Activated CD4-positive, alpha-beta T cell treated with anti-CD3 and anti-CD28 coated beads for 36 hours (primary cell): ENCODE data around the gene PROSER2. TPM values are rescaled to one million over a fixed set of nuclear protein-coding genes. Genes with fewer than 3 reads are reported as not detected.
A peak's percentile ranks its signal among the peaks of the same experiment; 100 is the strongest.

Source experiments
- ATAC-seq: fragments of 200-7000 bp; cut with Tn5 transposase; one replicate; pipeline ENCODE4 v1.10.0; 2021; ENCODE audit warnings: mild to moderate bottlenecking, moderate library complexity
- CTCF ChIA-PET: fragments of 350-600 bp; sonication (Branson Sonifier 250); formaldehyde crosslinking; loops from one replicate; lab custom pipeline; 2021; ENCODE audit warnings: antibody characterized with exemption; lab: Charles Lee
- POLR2A ChIA-PET: fragments of 350-600 bp; sonication (Branson Sonifier 250); formaldehyde crosslinking; loops from one replicate; lab custom pipeline; 2021; ENCODE audit warnings: antibody characterized with exemption, inconsistent platforms; lab: Charles Lee
- DNase-seq: peaks from one replicate; pipeline ENCODE4 v3.0.0-alpha.2; 2020
- H3K27ac Mint-ChIP-seq: one replicate; pipeline ENCODE4 v1.8.0; 2021; ENCODE audit warnings: mixed read lengths
- H3K27me3 Mint-ChIP-seq: one replicate; pipeline ENCODE4 v1.8.0; 2021; ENCODE audit warnings: mixed read lengths
- H3K36me3 Mint-ChIP-seq: one replicate; pipeline ENCODE4 v1.8.0; 2021; ENCODE audit warnings: low read depth, mixed read lengths
- H3K4me1 Mint-ChIP-seq: one replicate; pipeline ENCODE4 v1.8.0; 2021; ENCODE audit warnings: mixed read lengths
- H3K4me3 Mint-ChIP-seq: one replicate; pipeline ENCODE4 v1.8.0; 2021; ENCODE audit warnings: mild to moderate bottlenecking, moderate library complexity, mixed read lengths
- H3K9me3 Mint-ChIP-seq: one replicate; pipeline ENCODE4 v1.8.0; 2021; ENCODE audit warnings: low read depth, mixed read lengths
- intact Hi-C, 2 experiments: fragments of 100-400 bp; cut with DNase I in 1 of 2; cut with micrococcal nuclease in 1 of 2; formaldehyde crosslinking; loops; one replicate each; pipeline versions ENCODE4 v1.14.2 to v1.15.1; 2022 to 2024; cut with DNase I, micrococcal nuclease
- total RNA-seq, 2 experiments: library from RNA; stranded (reverse); gene quantifications; one replicate each; pipeline ENCODE4 v1.2.3, GENCODE V29; 2021

The PROSER2 gene
- total RNA-seq, 2 experiments from 2014 or later: 0.78 to 0.88 TPM

- Mint-ChIP-seq H3K36me3 (no peaks in the 10 kb centered on the region), H3K27me3 (peaks cover 4% of the 10 kb centered on the region), H3K4me3 (no peak overlapping the region), H3K4me1 (no peaks in the 10 kb centered on the region), H3K27ac (no peak overlapping the region), H3K9me3 (no peaks in the 10 kb centered on the region)
- POLR2A ChIA-PET: interaction anchor here (0.6 kb wide), 1 partner anchor 570 kb away, joined by 3 read pairs; no protein-coding TSS in a partner anchor
- ATAC-seq: no peak
- intact Hi-C loops: no loop called here
- DNase-seq: no peak
- CTCF ChIA-PET: interaction anchor here (0.6 kb wide), 1 partner anchor 1338 kb away, joined by 3 read pairs; no protein-coding TSS in a partner anchor
Observed at GRCh38 chr10:11805792-11806191, 17.4 kb upstream of the PROSER2 start.

- H3K4me1 Mint-ChIP-seq: no peaks in the 10 kb centered on the region
- intact Hi-C loops: no loop called here
- ATAC-seq: no peak
- DNase-seq: no peak
- ChIA-PET POLR2A (no interaction called here), CTCF (interaction anchor here (0.6 kb wide), 1 partner anchor 176 kb away, joined by 3 read pairs; no protein-coding TSS in a partner anchor)
- H3K27ac Mint-ChIP-seq: no peak overlapping the region
- no peaks in the 10 kb centered on the region for H3K36me3 Mint-ChIP-seq
- no peak overlapping the region for H3K4me3 Mint-ChIP-seq
- no peaks in the 10 kb centered on the region for H3K9me3 Mint-ChIP-seq
- H3K27me3 Mint-ChIP-seq: peaks cover 4% of the 10 kb centered on the region
Observed at GRCh38 chr10:11806706-11807105, 16.4 kb upstream of the PROSER2 start.

- Mint-ChIP-seq H3K9me3 (no peaks in the 10 kb centered on the region), H3K4me1 (no peaks in the 10 kb centered on the region)
Observed at GRCh38 chr10:11808808-11809207, 14.3 kb upstream of the PROSER2 start.

DNA sequence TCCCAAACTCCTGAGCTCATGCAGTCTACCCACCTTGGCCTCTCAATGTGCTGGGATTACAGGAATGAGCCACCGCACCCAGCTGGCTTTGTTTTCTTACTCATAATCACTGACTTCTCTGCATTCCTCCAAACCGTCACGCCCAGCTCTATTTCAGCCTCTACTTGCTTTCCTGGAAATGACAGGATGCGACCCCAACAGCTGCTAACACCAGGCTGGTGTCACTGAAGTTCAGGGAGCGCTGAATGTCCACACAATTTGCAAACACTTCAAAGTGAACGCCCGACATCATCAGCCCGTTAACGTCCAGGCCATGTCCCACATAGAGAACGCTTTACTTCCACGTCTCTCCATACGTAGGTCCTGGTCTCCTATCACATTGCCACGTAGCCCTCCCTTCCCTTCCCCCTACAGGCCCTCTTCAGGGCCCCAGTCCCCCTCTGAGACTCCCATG is 12.8 kb upstream of the PROSER2 start:
- Mint-ChIP-seq H3K36me3 (no peaks in the 10 kb centered on the region), H3K4me1 (no peaks in the 10 kb centered on the region), H3K9me3 (no peaks in the 10 kb centered on the region), H3K4me3 (no peak overlapping the region), H3K27ac (no peak overlapping the region), H3K27me3 (peaks cover 4% of the 10 kb centered on the region)
- POLR2A ChIA-PET: no interaction called here
- CTCF ChIA-PET: interaction anchor here (0.6 to 1.1 kb wide), 4 partner anchors 9 to 553 kb away, joined by 3 to 6 read pairs (median 3); no protein-coding TSS in a partner anchor
- ATAC-seq: no peak
- no peak for DNase-seq
- intact Hi-C loops: no loop called here

More at GRCh38 chr10:11808808-11809207, 14.3 kb upstream of the PROSER2 start:
- DNase-seq: no peak
- H3K27ac Mint-ChIP-seq: no peak overlapping the region
- H3K27me3 Mint-ChIP-seq: peaks cover 4% of the 10 kb centered on the region
- intact Hi-C loops: no loop called here
- H3K4me3 Mint-ChIP-seq: no peak overlapping the region
- no peaks in the 10 kb centered on the region for H3K36me3 Mint-ChIP-seq
- CTCF ChIA-PET: interaction anchor here (0.8 kb wide), 1 partner anchor 44 kb away, joined by 3 read pairs; no protein-coding TSS in a partner anchor
- no peak for ATAC-seq
- POLR2A ChIA-PET: no interaction called here

DNA sequence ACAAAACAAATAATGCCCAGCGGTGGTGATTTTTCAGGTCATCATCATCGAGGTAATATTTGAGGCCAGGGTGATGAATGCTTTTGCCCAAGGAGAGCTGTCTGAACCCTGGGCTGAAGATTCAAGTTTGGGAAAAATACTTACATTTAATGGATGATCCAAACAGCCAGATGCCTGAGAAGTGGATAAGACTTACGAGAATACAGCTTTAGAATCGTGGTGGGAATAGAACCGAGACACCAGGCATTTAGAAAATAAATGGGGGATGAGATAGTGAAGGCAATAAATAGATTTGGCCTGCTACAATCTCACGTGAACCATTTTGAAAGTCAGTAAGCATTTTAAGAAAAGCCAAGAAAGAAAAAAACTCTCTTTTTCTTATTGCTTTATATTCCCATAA is 12.2 kb upstream of the PROSER2 start:
- Mint-ChIP-seq H3K4me1 (no peaks in the 10 kb centered on the region), H3K9me3 (no peaks in the 10 kb centered on the region)

DNA sequence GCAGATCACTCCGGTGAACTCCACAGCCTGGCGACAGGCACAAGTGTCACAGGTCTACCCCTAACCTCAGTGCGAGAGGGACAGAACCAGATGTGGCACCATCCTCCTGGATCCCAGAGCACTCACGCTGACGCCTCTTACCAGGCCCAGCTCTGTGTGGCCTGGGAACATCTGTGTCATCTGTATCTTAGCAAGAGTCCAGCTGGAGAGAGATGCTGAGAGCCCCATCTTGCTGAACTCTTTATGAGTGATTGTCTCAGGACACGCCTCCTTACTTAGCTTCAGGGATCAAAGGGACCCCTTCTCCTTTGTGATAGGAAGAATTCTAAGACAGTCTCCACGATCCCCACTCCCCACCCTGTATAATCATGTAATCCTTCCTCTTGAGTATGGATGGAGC is 10.0 kb upstream of the PROSER2 start:
- no peak for DNase-seq
- H3K9me3 Mint-ChIP-seq: no peaks in the 10 kb centered on the region
- intact Hi-C loops: no loop called here
- H3K27ac Mint-ChIP-seq: no peak overlapping the region
- ATAC-seq: no peak
- POLR2A ChIA-PET: no interaction called here
- peaks cover 2% of the 10 kb centered on the region for H3K27me3 Mint-ChIP-seq
- CTCF ChIA-PET: interaction anchor here (0.6 to 0.7 kb wide), 2 partner anchors 14 to 1292 kb away, joined by 3 read pairs; no protein-coding TSS in a partner anchor
- H3K4me3 Mint-ChIP-seq: no peak overlapping the region
- H3K4me1 Mint-ChIP-seq: no peaks in the 10 kb centered on the region
- no peaks in the 10 kb centered on the region for H3K36me3 Mint-ChIP-seq

More for the DNA sequence above, 12.2 kb upstream of the PROSER2 start:
- intact Hi-C loops: no loop called here
- no peak for ATAC-seq
- POLR2A ChIA-PET: no interaction called here
- Mint-ChIP-seq H3K27me3 (peaks cover 4% of the 10 kb centered on the region), H3K27ac (no peak overlapping the region), H3K36me3 (no peaks in the 10 kb centered on the region), H3K4me3 (no peak overlapping the region)
- CTCF ChIA-PET: interaction anchor here (0.6 to 1.1 kb wide), 3 partner anchors 9 to 158 kb away, joined by 3 to 4 read pairs (median 3); no protein-coding TSS in a partner anchor
- no peak for DNase-seq

- Mint-ChIP-seq H3K4me3 (no peak overlapping the region), H3K27ac (no peak overlapping the region), H3K36me3 (no peaks in the 10 kb centered on the region), H3K4me1 (no peaks in the 10 kb centered on the region), H3K9me3 (no peaks in the 10 kb centered on the region), H3K27me3 (peaks cover 2% of the 10 kb centered on the region)
- ATAC-seq (no peak), DNase-seq (no peak)
- intact Hi-C loops: no loop called here
- POLR2A ChIA-PET: no interaction called here
- CTCF ChIA-PET: interaction anchor here (1.1 kb wide), 1 partner anchor 31 kb away, joined by 5 read pairs; no protein-coding TSS in a partner anchor
Observed at GRCh38 chr10:11813855-11814567, 9.1 kb upstream of the PROSER2 start.

GRCh38 chr10:11819027-11819426 is 4.1 kb upstream of the PROSER2 start:
- no peak overlapping the region for H3K27ac Mint-ChIP-seq
- no peaks in the 10 kb centered on the region for H3K36me3 Mint-ChIP-seq
- H3K4me3 Mint-ChIP-seq: no peak overlapping the region
- H3K4me1 Mint-ChIP-seq: peaks cover 5% of the 10 kb centered on the region
- intact Hi-C loops: no loop called here
- ChIA-PET CTCF (interaction anchor here (0.7 to 2.2 kb wide), 12 partner anchors 9 to 323 kb away, joined by 3 to 14 read pairs (median 4); no protein-coding TSS in a partner anchor), POLR2A (no interaction called here)
- H3K27me3 Mint-ChIP-seq: peaks cover 20% of the 10 kb centered on the region
- H3K9me3 Mint-ChIP-seq: no peaks in the 10 kb centered on the region
- DNase-seq (no peak), ATAC-seq (no peak)

- Mint-ChIP-seq H3K27ac (no peak overlapping the region), H3K4me1 (peaks cover 7% of the 10 kb centered on the region), H3K36me3 (no peaks in the 10 kb centered on the region), H3K9me3 (no peaks in the 10 kb centered on the region), H3K27me3 (peaks cover 34% of the 10 kb centered on the region), H3K4me3 (no peak overlapping the region)
- ATAC-seq (no peak), DNase-seq (no peak)
- intact Hi-C loops: loop anchor here in 1 of 2 experiments (5.0 kb wide), 1 partner anchor 305 kb away; no protein-coding TSS in a partner anchor
- CTCF ChIA-PET: interaction anchor here (1.1 to 2.1 kb wide), 2 partner anchors 9 to 39 kb away, joined by 4 to 11 read pairs; no protein-coding TSS in a partner anchor
- POLR2A ChIA-PET: interaction anchor here (0.5 kb wide), 1 partner anchor 1329 kb away, joined by 5 read pairs; no protein-coding TSS in a partner anchor
Observed at GRCh38 chr10:11822026-11822756, 965 bp upstream of the PROSER2 start.

- ATAC-seq (no peak), DNase-seq (no peak)
- POLR2A ChIA-PET: no interaction called here
- CTCF ChIA-PET: interaction anchor here (2.1 kb wide), 1 partner anchor 40 kb away, joined by 11 read pairs; no protein-coding TSS in a partner anchor
- intact Hi-C loops: loop anchor here in 1 of 2 experiments (5.0 kb wide), 1 partner anchor 305 kb away; no protein-coding TSS in a partner anchor
- Mint-ChIP-seq H3K36me3 (no peaks in the 10 kb centered on the region), H3K9me3 (no peaks in the 10 kb centered on the region), H3K27ac (no peak overlapping the region), H3K4me1 (peaks cover 7% of the 10 kb centered on the region), H3K27me3 (peaks cover 34% of the 10 kb centered on the region), H3K4me3 (peak overlapping the region; percentile 38)
Observed at GRCh38 chr10:11822809-11823121, 391 bp upstream of the PROSER2 start.

DNA sequence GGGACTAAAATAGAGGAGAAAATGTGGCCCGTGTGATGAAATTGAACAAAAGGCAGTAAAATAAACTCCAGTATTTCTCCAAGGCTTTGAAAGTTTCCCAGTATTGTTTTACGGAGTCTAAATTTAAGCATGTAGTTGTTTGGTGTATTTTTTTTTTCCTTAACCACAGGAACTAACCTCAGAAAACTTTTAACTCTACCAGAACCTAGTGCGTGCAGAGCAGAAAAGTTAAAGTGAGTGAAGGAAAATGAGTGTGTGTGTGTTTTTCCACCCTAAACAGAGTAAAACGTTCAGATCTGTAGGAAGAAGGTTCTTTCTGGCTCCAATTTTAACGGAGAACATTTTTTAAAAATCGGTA is 812 bp downstream of the PROSER2 start:
- no peak for DNase-seq
- CTCF ChIA-PET: no interaction called here
- Mint-ChIP-seq H3K4me3 (peak overlapping the region; percentile 69), H3K27ac (peak overlapping the region; percentile 70), H3K36me3 (no peaks in the 10 kb centered on the region), H3K9me3 (no peaks in the 10 kb centered on the region), H3K4me1 (peaks cover 7% of the 10 kb centered on the region), H3K27me3 (peaks cover 38% of the 10 kb centered on the region)
- POLR2A ChIA-PET: interaction anchor here (0.6 kb wide), 1 partner anchor 647 kb away, joined by 3 read pairs; no protein-coding TSS in a partner anchor
- intact Hi-C loops: loop anchor here in 1 of 2 experiments (5.0 kb wide), 1 partner anchor 307 kb away; no protein-coding TSS in a partner anchor
- no peak for ATAC-seq
